Stimulated activated CD8-positive, alpha-beta memory T cell treated with anti-CD3 and anti-CD28 coated beads, Interleukin-12 subunit alpha, Interleukin-12 subunit beta, amount 100 ng/mL, for 24 hours (primary cell): ENCODE results near the gene LPAR3.

Experiments used
- DNase-seq: peaks from one replicate; pipeline ENCODE4 v3.0.0-alpha.2; 2020; ENCODE audit errors: extremely low read depth

Gene LPAR3

DNA sequence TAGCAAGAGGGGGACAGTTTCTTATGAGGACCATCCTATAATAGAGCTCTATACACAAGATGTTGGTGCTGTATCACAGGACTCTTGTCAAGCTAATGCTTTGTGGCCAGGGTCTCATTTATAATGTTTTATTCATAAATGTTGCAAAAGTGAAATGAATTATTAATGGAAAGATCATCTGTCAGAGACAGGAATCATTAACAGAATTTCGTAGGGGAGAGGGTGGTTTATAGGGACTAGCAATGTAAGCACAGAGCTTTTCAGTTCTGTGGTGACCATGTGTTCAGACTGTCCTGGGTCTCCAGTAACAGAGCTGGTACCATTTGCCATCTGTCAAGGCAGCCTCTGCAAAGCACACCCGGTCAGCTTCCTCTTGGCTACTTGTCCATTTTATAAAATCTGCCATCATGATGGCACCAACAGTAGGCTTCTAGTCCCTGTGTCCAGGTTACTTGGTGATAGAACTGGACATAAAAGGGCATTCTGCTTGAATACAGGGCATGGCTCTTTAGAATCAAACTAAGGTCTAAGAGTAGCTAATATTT is 36.2 kb downstream of the LPAR3 start:
- DNase-seq: no peak

DNA sequence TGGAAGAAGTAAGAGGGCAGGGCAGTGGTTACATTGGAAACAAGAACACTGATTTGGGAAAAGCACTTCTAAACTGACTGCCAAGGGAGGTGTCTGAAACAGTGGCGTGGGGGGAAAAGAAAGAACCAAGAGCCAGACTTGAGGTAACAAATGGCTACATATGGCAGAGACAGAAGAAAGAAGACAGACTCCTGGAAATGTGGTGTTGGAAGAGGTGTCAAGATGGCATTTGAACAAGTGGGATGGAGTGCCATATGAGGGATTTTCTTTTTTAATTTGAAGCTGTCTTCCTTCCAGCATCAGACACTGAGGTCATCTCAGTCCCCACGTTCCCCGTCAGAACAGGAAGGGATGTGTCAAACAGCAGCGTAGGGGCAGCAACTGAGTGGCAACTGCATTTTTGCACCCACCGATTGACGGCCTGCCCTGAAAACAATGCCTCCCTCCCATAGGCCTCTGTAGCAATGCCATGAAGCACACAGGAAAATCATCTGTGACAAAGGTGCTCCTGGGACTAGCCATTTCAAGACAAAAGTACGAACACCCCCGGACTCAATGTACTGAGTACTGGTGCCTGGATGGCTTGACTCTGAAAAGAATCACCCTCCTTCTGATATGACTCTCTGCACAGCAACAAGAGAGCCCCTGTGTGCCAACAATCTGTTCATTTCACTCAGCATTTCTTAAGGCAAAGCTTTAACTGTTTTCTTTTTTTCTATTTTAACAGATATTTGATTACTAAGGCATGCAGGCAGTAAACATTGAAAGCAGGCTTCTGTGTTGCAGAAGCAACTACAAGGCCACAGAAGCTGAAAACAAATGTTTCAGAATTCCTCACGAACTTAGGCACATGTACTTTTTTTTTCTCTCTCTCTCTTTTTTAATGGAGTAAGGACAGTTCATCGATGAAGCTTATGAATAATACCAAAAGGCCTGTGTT is 37.0 kb downstream of the LPAR3 start:
- DNase-seq: no peak

DNA sequence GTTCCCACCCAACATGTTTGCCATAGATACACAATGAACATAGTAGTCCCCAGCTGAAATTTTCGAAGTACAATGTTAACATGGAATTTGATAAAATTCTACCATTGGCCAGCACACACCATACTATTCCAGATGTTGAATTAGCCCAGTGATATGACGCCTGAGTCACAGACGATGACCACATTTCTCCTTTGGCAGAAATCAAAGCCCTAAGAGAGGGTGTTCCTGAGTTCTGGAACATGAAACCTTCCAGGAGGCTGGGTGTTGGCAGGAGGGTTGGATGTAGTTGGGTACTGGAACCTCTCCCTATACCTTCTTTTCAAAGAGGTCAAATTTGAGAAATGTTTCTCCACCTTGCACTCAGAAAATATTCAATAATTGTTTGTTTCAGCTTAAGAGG is 37.8 kb downstream of the LPAR3 start:
- DNase-seq: no peak

DNA sequence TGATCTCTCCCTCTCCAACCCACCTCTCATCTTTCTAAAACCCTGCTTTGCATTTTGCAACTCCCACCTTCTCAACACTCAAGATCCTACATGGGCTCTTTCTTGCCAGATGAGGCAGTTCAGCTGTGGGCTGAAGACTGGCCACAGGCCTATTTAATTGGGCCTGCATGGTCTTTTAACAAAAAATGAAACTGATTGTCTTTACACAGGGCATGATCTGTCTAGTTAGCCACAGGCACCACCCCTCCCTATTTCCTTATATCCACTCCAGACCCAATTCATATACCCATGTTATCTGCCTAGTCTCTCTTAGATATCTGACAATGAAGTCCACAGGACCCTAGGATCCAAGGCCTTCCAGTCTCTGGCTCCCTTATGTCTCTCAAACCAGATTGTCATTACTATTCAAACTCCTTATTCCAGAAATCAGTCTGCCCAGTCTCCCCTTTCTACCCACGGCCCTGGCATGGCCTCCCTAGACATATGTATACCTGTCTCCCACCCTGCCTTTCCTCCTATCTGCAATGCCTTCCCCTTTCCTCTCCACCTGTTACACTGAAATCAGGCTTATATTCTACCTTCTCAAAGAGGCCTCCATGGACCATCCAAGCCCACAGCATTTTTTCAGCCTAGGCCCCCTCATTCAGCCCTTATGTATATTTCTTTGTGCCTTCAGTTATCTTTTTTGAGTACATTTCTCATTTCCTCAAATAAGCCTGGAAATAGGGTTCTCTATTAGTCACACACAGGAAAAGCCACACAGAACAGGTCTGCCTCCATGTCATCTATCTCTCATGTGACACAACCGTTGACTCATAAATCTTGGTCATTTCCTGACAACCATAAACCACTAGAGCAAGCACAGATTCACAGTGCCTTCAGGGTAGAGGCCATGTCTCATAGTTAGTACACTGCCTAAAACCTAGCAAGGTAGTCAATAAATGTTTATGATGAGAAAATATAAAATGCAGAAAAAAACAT is 39.0 kb downstream of the LPAR3 start:
- DNase-seq: no peak

DNA sequence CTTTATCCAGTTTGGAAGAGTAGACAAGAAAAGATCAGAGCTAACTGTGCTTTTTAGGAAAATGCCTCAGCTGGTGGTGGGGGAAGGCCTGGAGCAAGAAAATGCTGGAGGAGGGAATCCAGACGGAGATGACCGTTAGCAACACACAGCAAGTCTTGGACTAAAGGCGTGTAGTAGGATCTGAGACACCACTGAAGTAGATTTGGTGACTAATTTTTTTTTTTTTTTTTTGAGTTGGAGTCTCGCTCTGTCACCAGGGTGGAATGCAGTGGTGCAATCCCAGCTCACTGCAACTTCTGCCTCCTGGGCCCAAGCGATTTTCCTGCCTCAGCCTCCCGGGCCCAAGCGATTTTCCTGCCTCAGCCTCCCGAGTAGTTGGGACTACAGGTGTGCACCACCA is 41.2 kb downstream of the LPAR3 start:
- DNase-seq: no peak

DNA sequence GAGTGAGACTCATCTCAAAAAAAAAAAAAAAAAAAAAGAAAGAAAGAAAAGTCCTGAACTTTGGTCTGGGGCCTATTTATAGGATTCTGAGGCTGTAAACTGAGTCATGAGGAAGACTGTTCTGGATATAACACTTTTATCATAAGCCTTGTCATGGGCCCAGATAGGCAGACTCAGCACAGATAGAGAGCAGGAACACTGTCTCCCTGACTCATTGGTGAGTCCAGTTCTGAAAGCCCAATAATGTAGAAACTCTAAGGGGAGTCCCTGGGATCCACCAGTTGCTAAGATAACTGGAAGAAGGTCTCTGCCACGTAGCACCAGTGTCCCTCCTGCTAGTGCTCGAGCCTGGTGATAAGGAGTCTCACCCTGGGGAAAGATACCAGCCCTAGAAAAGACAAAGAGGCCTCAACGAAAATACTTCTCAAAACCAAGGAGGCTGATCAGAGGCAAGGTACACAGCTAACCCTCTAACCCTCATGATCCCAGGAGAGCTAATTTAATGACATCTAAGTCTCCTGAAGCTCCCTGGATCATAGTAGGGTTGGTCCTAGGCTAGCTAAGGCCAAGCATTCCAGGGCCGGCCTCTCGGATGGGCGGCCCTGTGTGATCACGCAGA is 43.5 kb downstream of the LPAR3 start:
- DNase-seq: no peak

DNA sequence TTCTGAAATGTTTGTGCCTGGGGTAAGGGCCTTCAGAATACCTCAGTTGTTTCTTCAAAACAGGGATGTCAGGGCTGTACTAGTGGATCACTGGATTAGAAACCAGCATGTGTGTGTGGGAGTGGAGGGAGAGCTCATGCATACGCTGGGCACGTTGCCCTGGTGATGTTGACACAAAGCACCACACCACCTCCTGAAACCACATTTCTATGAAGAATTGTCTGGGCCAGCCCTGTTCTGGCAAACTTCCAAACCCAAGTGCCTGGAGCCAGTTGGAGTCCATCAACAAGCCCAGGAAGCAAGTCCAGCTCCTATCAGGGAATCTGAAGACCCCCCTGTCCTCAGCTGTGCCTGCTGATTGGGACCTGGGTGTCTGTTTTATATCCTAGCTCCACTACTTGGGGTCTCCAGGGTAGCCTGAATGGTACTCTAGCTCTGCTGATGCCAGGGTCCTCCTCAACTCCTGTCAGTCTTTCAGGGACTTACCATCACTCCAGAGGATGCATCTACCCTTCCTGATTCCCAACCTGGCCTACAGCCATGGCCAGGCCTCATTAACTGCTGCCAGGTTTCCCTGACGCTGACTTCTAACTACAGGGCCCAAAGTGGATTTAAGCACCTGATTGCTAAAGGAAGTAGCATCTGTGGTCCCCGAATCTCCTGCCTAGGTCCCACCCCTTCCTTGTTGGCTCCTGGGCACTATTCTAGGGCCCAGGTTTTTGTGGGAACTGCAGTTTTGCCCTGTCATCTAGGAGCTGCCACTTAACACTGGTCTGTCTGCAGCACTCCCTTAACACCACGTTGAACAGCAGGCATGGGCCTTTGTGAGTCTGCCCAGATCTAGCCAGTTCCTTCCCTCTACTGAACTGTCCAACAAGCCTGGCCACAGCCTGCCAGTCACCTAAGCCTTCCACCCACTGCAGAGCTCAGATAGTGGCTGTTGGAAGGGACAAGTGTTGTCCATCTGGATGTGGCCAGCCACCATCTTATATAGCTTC is 45.5 kb downstream of the LPAR3 start:
- no peak for DNase-seq

DNA sequence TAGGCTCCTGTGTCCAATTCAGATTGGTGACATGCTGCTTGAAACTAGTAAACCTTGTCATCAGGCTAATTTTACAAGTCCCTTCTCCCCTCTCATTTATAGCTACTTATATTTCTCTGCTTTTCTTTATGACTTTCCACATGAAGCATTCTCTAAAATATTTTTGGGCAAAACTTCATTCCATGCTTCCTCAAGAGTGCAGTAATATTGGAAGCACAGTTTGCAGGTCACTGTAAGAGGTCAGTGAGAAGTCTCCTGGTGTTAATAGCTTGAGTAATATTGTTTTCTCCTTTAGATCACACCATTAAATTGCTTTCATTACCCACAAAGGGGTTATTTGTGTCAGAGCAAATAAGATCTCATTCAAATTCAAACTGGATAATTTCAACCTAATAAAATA is 46.6 kb downstream of the LPAR3 start:
- DNase-seq: no peak

DNA sequence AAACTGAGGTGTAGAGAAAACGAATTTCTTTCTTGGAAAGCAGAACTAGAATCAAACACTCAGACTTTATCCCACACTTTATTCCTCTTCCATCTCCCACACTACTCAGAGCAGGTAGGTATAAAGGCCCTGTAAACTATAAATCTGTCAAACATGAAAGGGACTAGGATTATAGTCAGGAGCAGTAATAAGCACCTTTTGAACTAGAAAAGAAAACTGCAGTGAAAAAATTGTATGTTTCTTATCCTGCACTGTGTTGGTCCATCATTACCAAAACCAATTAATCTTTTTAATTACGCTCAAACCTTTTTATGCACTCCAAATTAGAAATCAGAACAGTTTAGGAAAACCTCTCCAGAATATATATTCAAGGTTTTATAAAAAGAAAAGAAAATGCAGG is 47.6 kb downstream of the LPAR3 start:
- DNase-seq: no peak

DNA sequence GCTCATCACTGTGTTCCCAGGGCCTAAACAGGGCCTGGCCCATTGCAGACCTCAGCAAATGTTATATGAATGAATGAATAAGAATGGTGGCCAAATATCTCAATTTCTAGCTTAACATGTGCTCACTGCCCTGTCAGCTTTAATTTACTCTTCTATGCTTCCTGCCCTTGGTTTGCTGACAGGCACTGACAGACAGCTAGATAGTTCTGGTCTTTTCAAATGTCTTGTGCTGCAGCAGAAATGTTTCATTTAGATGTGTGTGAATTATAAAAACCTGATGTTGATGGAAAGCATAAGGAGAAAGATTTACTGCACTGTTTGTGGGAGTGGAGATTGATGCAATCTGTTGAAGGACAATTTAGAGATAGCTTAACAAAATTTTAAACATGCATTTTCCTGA is 48.9 kb downstream of the LPAR3 start:
- no peak for DNase-seq

DNA sequence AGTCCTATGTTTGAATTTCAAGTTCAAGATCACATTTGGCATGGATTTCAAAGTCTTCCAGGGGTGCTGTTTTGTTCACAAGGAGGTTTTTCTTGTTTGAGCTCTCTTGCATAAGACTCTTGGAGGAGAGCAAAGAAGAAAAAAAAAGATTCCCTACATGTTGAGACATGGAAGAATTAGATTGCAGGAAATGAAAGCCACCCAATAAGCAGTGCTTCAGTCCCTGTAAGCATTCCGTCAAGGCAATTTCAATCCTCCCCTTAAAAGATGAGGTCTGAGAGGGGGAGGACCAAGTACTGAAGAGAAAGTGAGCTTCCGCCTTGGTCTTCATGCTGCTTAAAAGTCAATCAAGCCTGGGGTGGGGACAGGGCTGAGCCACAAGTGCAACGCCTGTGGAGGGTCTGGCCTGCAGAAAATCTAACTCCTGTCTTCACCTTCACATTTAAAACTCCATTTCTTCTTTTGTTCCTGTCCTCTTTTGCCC is 50.2 kb downstream of the LPAR3 start:
- DNase-seq: no peak

DNA sequence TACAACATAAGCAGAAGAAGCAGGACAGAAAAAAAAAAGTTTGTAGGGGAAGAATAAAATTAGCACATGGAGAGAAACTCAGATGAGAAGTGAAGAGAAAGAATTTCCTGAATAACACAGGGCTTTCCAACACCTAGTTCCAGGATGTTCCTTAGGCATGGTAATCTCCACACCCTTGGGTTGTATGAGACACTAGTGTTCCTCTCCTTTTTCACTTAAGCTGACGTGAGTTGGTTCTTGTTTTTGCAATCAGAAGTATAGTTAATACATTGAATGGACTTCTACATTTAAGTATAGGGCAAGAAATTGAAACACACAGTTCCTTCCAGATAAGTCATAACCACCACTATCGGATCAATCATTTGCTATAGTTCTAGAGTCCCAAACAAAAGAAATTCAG is 51.0 kb downstream of the LPAR3 start:
- no peak for DNase-seq

DNA sequence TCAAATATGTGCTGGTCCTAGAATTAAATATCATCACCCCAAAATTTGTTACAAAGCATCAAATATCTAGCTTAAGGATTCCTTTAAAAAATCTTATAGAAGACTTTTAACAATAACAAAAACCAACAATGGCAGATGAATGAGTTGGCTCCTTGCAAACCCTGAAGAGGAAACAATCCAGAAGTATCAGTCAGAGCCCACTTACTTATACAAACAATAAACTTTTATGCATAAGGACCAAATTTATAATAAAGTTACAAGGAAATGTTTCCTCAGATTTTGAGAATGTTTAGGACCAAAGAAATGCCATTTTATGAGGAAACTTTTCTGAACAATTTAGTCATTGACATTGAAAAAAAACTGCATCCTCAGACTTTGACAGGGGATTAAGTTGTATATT is 52.7 kb downstream of the LPAR3 start:
- DNase-seq: no peak

DNA sequence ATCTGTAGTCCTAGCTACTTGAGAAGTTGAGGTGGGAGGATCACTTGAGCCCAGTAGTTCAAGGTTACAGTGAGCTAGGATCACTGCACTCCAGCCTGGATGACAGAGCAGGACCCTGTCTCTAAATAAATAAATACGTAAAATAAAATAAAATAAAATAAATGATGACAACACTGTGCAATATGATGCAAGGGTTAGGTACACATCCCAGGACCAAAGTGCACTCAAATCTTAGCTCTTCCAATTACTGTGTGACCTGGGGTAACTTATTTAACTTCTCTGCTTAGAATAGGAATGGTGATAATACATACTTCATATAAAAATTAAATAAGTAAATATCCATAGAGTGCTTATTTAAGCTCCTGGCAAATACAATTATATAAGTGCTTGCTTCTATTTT is 53.5 kb downstream of the LPAR3 start:
- DNase-seq: no peak

DNA sequence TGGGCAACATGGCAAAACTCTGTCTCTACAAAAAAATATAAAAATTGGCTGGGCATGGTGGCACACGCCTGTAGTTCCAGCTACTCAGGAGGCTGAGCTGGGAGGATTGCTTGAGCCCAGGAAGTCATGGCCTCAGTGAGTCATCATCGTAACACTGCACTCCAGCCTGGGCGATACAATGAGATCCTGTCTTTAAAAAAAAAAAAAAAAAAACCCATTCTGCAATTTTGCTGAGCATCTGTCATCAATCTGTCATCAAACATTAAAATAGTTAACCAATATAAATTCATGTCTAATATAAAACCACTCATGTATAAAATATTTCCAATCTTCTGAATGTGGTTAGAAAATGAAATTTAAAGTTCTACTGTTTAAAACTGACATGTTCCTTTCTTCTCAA is 56.9 kb downstream of the LPAR3 start:
- DNase-seq: no peak

DNA sequence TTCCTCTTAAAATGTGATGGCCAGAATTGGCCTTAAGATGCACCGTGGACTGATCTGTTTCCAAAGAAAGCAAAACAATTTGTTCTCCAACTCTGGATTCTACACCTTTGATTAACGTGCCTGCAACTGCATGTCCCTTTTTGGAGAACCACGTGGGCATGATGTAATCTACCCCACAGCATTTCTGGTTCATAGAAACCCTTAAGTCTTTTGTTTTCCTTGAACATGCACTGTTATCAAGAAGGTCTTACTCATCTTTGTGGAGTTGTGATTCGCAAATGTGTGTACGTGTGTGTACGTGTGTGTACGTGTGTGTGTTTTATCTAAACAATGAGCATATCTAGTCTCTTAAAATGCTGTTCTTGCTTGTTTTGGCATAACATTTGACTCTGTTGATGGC is 57.8 kb downstream of the LPAR3 start:
- DNase-seq: no peak

DNA sequence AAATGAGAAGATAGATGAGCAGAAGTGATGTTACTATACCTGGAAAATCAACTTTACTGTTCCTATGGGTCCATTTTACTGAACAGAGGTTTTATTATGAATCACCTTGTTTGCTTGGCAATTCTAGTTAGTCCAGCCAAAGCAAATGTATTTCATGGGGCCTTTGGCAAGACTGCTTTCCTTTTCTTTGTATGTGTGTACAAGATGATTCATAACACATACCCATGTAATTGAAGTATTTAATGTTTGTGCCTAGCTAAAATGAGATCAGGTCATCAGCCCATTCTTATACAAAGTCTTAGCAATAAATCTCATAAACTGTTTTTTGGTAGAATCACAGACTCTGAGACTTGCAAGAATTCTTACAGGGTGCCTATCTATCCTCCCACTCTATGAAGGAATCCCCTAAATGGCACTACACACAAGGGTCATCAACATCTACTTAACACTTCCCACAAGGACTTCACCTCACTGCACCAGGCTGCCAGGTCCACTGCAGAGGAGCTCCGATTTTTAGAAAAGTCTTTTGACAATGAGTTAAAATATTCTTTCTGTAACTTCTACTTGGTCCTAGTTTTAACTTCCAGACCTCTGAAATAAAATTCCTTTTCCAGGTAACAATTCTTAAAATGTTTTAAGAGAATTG is 58.5 kb downstream of the LPAR3 start:
- no peak for DNase-seq

DNA sequence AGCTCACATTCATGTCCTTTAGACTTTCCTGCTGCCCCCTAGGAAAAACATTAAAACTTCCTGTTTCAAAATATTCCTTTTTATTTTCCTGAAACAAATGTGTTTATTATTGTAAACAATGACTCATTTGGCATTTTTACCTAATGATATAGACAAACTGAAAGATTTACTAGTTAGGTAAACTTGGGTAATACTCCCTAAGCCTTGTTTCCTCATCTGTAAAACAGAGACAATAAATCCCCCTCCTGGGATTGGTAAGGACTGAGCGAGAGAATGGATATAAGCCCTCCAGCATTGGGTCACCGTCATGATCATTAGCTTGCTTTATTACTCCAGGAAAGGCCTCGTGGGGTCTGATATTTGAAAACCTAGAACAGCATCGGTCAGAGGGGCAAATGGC is 59.8 kb downstream of the LPAR3 start:
- no peak for DNase-seq

DNA sequence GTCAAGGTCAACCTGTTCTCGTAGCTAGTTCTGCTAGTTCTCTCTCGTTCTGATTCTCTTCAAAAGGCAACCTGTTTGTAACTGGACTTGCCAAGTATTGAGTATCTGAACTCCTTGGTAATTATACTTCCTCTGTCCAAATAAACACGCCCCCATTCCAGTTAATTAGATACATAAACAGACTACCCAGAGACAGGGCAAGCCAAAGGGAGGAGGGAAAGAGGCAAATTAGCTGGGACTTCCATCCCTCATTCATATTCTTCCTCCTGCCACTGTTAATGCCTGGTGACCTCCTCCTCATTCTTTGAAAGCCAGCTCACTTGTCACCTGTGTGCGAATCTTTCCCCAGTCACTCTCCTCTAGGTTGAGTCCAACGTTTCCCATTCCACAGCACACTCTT is 62.9 kb downstream of the LPAR3 start:
- DNase-seq: no peak

DNA sequence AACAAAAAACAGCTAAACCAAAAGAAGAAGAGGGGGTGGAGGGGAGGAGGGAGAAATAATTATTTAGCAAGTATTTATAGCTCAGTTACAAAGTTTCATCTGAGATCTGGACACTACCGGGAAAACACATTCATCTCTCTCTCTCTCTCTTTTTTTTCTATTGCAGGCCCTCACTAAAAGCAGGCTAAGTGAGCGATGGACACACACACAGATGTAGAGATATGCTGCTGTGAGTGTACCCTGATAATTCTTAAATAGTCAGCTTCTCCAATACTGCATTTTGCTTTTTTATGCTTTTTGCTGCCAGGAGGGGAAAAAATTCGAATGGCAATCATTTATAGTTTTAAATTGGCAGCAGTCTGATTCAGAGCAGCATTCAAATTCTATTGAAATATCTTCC is 65.0 kb downstream of the LPAR3 start:
- DNase-seq: no peak
